ENCODE measurements around the gene CLEC4C. TPM values are rescaled to one million over a fixed set of nuclear protein-coding genes. Genes with fewer than 3 reads are reported as not detected.

The CLEC4C gene
- total and polyA plus RNA-seq, 2 of the 13 experiments (the other 11 are each of a cell fraction or from before 2014, with no cell fraction given): not detected

DNA sequence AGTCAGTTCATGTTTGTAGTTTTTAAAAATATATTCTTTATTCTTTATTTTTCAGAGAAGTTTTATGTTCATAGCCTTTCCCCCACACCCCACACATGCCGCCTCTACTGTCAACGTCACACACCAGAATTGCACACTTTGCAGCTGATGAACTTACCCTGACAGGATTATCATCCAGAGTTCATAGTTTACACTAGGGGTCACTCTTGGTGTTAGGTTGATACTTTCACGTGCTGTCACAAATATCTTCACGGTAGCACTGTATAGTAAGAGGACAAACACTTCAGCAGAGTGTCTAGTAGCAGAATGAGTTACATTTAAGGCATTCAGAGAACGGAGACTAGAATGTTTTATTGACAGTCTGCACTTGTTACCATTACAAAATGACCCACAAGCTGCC lies 30.8 kb downstream of the CLEC4C start (continued):
- TF ChIP-seq, protein P1, sequence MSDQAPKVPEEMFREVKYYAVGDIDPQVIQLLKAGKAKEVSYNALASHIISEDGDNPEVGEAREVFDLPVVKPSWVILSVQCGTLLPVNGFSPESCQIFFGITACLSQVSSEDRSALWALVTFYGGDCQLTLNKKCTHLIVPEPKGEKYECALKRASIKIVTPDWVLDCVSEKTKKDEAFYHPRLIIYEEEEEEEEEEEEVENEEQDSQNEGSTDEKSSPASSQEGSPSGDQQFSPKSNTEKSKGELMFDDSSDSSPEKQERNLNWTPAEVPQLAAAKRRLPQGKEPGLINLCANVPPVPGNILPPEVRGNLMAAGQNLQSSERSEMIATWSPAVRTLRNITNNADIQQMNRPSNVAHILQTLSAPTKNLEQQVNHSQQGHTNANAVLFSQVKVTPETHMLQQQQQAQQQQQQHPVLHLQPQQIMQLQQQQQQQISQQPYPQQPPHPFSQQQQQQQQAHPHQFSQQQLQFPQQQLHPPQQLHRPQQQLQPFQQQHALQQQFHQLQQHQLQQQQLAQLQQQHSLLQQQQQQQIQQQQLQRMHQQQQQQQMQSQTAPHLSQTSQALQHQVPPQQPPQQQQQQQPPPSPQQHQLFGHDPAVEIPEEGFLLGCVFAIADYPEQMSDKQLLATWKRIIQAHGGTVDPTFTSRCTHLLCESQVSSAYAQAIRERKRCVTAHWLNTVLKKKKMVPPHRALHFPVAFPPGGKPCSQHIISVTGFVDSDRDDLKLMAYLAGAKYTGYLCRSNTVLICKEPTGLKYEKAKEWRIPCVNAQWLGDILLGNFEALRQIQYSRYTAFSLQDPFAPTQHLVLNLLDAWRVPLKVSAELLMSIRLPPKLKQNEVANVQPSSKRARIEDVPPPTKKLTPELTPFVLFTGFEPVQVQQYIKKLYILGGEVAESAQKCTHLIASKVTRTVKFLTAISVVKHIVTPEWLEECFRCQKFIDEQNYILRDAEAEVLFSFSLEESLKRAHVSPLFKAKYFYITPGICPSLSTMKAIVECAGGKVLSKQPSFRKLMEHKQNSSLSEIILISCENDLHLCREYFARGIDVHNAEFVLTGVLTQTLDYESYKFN (CRISPR knock-in tag; conservative IDR thresholded peaks at IDR 0.05): no peak
- TF ChIP-seq STAG1 (CRISPR knock-in tag; IDR thresholded peaks at IDR 0.05) (peak; percentile 68), KDM3A (CRISPR knock-in tag; IDR thresholded peaks at IDR 0.05; ENCODE audit: low read depth) (no peak)

DNA sequence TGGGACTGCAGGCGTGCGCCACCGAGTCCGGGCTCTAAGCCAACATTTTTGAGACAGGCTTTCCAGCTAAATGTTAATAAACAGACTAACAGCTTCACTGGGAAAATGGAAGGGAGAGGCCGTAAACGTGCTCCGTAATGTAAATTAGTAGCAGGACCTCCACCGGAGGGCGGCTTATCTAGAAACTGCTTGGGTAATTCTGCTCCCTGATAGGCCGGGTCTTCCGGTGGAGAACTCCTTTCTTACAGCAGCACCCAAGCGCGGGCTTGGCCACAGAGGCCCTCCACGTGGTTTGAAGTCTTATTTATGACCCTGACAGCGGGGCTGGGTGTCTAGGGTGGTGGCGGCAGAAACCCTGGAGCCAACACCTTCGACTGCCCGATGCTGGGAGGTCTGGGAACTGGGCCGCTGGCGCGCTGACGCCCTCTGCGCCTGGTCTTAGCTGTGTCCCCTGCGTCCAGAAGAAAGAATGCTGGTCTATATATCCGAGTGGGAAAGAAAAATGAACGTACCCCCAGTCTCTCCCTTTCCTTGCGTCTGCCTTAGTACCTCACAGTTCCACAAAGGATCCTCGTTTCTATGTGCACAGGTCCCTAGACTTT lies 34.2 kb downstream of the CLEC4C start:
- H3K4me3 ChIP-seq (replicated peaks in 1 of 3; ENCODE audit: insufficient read depth in 1 of 3, low read depth in 2 of 3, low read length in 3 of 3): no peak overlapping the region
- ChIA-PET CTCF (ENCODE audit: low intra/inter-chr PET ratio, low total read pairs) (no interaction called here), POLR2A (no interaction called here)
- no peak overlapping the region for H3K4me2 ChIP-seq (ENCODE audit: low read depth, low read length)
- DNase-seq (ENCODE audit: low spot score) (no peak), ATAC-seq (no peak), FAIRE-seq (no peak)
- H3K9ac ChIP-seq (ENCODE audit: insufficient read depth, low read depth, low read length): no peak overlapping the region
- no peaks in the 10 kb centered on the region for H4K20me1 ChIP-seq (ENCODE audit: insufficient read depth, low read length)
- no peaks in the 10 kb centered on the region for H3K9me3 ChIP-seq (ENCODE audit: low read length)
- 74% methylated on average over 18 of the region's 28 CpGs for WGBS (ENCODE audit: low lambda C conversion rate)
- no peak overlapping the region for H3K27ac ChIP-seq (ENCODE audit: extremely low read length, insufficient read depth, low read length)
- in situ Hi-C loops (cut with HindIII; ENCODE audit: extremely low pct_ligation_motif_present, low pct_unique_long_range_greater_than_20kb) (loop anchor here (10.0 kb wide), 1 partner anchor 92 kb away; no protein-coding TSS in a partner anchor), intact Hi-C loops (cut with micrococcal nuclease; ENCODE audit: unreplicated experiment) (no loop called here)
- H3K36me3 ChIP-seq (replicated peaks in 1 of 2; ENCODE audit: control insufficient read depth in 1 of 2, insufficient read depth in 2 of 2, low read length in 2 of 2): no peaks in the 10 kb centered on the region
- no peaks in the 10 kb centered on the region for H3K27me3 ChIP-seq (ENCODE audit: control insufficient read depth in 1 of 2, insufficient read depth in 2 of 2, low read length in 2 of 2)
- BruUV-seq (replicated peaks): no TSS peak
- H2AFZ ChIP-seq (ENCODE audit: low read length): no peak overlapping the region
- no peaks in the 10 kb centered on the region for H3K79me2 ChIP-seq (ENCODE audit: insufficient read depth, low read length)
- no peaks in the 10 kb centered on the region for H3K4me1 ChIP-seq (ENCODE audit: insufficient read depth, low read length)
- TF ChIP-seq HIVEP1 (CRISPR knock-in tag; IDR thresholded peaks at IDR 0.05) (no peak), NFE2 (CRISPR knock-in tag; IDR thresholded peaks at IDR 0.05) (no peak), ZNF569 (CRISPR knock-in tag; IDR thresholded peaks at IDR 0.05; ENCODE audit: borderline replicate concordance) (no peak), ZNF768 (CRISPR knock-in tag; IDR thresholded peaks at IDR 0.05) (no peak), NAIF1 (CRISPR knock-in tag; IDR thresholded peaks at IDR 0.05; ENCODE audit: borderline replicate concordance) (no peak), ZMYM2 (CRISPR knock-in tag; IDR thresholded peaks at IDR 0.05) (no peak), SKI (IDR thresholded peaks at IDR 0.05; ENCODE audit: partially characterized antibody) (no peak), ZNF850 (CRISPR knock-in tag; conservative IDR thresholded peaks at IDR 0.05) (no peak), ZBTB8A (CRISPR knock-in tag; IDR thresholded peaks at IDR 0.05; ENCODE audit: borderline replicate concordance, low read depth) (no peak), ETV6 (CRISPR knock-in tag; conservative IDR thresholded peaks at IDR 0.05) (no peak), ZNF496 (CRISPR knock-in tag; IDR thresholded peaks at IDR 0.05; ENCODE audit: insufficient replicate concordance) (no peak)
- TF ChIP-seq, protein P2, sequence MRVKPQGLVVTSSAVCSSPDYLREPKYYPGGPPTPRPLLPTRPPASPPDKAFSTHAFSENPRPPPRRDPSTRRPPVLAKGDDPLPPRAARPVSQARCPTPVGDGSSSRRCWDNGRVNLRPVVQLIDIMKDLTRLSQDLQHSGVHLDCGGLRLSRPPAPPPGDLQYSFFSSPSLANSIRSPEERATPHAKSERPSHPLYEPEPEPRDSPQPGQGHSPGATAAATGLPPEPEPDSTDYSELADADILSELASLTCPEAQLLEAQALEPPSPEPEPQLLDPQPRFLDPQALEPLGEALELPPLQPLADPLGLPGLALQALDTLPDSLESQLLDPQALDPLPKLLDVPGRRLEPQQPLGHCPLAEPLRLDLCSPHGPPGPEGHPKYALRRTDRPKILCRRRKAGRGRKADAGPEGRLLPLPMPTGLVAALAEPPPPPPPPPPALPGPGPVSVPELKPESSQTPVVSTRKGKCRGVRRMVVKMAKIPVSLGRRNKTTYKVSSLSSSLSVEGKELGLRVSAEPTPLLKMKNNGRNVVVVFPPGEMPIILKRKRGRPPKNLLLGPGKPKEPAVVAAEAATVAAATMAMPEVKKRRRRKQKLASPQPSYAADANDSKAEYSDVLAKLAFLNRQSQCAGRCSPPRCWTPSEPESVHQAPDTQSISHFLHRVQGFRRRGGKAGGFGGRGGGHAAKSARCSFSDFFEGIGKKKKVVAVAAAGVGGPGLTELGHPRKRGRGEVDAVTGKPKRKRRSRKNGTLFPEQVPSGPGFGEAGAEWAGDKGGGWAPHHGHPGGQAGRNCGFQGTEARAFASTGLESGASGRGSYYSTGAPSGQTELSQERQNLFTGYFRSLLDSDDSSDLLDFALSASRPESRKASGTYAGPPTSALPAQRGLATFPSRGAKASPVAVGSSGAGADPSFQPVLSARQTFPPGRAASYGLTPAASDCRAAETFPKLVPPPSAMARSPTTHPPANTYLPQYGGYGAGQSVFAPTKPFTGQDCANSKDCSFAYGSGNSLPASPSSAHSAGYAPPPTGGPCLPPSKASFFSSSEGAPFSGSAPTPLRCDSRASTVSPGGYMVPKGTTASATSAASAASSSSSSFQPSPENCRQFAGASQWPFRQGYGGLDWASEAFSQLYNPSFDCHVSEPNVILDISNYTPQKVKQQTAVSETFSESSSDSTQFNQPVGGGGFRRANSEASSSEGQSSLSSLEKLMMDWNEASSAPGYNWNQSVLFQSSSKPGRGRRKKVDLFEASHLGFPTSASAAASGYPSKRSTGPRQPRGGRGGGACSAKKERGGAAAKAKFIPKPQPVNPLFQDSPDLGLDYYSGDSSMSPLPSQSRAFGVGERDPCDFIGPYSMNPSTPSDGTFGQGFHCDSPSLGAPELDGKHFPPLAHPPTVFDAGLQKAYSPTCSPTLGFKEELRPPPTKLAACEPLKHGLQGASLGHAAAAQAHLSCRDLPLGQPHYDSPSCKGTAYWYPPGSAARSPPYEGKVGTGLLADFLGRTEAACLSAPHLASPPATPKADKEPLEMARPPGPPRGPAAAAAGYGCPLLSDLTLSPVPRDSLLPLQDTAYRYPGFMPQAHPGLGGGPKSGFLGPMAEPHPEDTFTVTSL (CRISPR knock-in tag; IDR thresholded peaks at IDR 0.05; ENCODE audit: borderline replicate concordance): no peak

Data from HepG2 (cell line).